GM18861 (cell line): ENCODE data around the gene TSEN15.

Source experiments
- ATAC-seq: cut with Tn5 transposase; IDR thresholded peaks from one replicate; pipeline ENCODE4 v1.9.1; 2021; ENCODE audit not compliant: unreplicated experiment

Gene TSEN15

DNA sequence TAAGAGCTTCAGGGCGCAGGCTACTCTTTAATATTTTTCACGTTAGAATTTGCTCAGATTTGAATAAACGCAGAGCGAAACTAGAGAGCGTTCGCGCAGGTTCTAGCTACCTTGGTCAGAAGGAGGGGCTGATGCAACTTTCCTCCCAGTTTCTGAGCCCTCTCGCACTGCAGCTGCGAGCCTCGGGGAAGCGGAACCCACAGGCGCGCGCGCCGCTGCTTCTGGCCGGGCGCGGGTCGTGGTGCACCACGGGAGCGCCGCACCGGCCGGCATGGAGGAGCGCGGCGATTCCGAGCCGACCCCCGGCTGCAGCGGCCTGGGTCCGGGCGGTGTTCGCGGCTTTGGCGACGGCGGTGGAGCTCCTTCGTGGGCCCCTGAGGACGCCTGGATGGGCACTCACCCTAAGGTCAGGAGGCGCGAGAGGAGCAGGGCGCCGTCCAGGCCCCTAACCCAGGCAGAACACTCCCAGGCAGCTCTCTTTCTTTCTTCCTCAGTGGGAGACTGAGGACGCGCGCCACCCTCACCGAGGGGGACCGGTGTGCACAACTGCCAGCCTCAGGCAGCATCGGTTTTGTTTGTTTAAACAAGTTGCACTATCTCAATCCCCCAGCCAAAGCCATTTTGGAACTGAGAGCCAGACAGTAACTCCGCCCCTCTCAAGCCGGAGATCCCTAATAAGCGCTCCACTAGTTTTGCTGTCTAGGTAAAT, at the start of gene TSEN15:
TSS of gene TSEN15 (plus strand) at position 246 of the 709 bp plus-strand sequence. CDS start at position 272, 26 bp downstream.
- peak; percentile 91 for ATAC-seq

DNA sequence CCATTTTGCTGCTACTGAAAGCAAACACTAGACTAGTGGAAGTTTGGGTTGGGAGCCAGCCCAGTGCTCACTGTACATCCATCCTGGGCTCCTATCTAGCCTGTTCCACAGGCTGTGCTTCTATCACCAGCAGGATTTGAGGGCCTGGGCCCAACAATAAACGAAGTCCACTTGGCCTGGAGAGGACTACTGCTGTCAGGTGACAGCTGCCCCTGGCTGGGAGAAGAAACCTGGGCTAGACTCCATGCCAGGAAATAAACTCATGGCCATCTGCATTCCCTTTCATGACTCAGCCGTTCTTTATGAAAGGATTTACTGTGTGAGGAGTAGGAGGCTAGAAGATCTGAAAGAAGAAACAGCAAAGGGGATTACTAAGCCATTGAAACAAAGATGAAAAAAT, 49.5 kb upstream of the TSEN15 start:
- no peak for ATAC-seq

DNA sequence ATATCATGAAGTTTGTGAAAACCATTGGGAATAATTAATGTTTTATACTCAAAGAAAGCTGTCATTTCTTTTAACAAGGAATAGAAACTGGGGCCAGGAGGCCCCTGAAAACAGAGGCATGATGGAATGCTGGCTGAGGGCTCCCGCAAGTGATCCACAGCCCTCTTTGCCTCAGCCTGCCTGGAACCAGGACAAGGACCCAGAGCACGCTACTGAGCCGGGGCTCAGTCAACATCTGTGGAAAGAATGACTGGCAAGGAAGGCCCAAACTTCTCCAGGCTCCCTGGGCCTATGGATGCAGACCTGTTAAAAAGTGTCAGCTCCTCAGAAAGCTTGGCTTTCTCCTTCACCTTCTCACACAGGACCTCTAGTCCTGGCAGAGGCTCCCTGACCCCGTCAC, 46.6 kb upstream of the TSEN15 start:
- ATAC-seq, result no peak

DNA sequence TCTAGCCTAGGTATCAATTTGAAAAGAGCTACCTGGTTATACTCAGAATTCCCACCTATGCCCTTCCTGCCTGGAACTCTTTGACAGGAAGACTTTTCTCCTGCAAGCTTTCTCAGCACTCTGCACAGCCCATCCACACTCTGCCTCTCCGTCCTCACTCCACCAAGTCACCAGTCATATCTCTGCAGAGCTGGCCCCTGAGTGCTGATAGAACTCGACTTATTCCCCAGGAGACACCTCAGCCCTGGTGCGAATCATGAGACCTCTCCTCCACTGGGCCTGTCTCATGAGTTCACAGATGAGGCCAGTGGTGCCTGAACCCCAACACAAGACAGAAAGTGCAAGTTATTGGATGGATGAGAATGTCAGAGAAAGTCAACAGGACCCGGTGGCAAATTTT, 46.0 kb upstream of the TSEN15 start:
- ATAC-seq, result no peak

DNA sequence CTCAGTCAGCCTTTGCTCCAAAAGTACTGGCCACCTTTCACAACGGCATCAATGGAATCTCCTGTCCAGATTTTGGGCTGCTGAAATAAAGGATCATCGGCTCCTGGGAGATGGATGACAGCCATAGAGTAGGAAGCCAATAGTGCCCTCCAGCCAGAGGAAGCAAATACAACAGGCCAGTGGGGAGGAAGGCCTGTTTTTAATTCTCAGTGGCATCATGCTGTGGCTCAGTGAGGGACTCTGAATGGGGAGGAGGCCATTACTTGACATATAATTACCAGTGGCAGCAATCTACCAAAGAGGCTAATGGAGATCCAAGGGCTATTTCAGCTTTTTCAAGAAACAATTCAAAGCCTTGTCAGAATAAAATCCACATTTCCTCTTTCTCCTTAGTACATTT, 40.7 kb upstream of the TSEN15 start:
- no peak for ATAC-seq

DNA sequence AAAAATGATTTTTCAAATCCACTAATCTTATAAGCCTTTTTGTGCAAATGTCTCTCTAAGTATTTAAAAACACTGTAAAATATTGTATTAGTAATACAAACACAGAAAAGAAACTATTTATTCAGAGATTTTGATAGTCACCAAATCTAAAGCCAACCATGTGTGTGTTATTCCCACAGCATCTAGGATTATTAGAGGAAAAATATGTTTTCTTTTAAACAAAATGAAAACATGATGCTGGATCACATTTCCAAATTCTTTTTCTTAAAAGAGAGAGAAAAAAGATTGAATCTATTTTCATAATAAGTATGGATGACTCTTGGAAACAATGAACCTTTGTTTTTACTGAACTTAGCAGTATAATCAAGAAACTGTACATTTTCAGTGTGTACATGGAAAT, 39.3 kb upstream of the TSEN15 start:
- ATAC-seq, result no peak

DNA sequence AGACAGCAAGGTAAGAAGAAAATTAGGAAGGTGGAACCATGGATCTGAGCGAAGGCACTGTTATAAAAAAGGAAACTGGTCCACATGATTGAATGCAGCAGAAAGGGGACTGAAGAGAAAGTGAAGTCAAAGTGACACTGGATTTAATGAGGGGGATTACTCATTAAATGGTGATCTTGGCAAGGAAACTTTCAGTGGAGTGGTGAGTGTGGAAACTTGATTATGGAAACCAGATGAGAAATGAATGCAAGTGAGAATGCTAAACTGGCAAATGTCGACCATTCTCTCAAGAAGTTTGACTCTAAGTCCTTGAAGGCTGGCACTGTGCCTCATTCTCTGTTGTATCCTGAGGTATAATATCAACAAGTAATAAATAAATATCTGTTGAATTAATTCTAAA, 37.3 kb upstream of the TSEN15 start:
- ATAC-seq, result no peak

DNA sequence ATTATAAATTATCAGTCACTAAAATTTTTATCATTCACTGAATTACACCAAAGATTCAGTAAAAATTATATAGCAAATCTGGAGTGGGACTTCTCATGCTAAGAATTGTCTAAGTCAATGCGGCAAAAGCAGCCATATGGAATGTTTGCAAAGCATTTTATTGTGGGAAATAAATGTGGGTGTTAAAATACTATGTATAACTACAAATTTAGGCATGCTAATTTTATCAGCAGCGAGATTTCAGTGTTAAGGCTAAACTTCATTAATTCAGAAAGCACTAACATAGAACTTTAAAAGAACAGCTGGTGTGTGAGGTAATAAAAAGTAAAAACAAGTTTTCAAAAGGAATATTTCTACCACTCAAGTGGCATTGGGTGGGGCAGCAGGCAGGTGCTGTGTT, 35.4 kb upstream of the TSEN15 start:
- no peak for ATAC-seq

DNA sequence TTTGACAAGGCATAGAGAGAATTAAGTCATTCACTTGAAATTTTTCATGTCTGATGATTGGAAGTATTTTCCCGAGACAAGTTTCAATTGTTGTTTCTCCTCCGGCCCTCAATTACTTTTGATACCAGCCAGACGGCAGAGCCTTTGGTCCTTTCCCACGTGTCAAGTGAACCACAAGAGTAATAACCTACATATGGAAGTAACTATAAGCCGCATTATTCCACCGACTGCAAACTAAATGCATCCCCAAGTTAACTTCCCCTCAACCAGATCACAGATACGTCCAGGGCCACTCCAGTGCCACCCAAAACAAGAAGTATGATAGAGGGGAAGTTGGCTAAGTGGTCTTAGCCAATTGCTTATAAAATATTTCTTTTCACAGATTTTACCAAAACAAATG, 34.2 kb upstream of the TSEN15 start:
- ATAC-seq, result no peak

DNA sequence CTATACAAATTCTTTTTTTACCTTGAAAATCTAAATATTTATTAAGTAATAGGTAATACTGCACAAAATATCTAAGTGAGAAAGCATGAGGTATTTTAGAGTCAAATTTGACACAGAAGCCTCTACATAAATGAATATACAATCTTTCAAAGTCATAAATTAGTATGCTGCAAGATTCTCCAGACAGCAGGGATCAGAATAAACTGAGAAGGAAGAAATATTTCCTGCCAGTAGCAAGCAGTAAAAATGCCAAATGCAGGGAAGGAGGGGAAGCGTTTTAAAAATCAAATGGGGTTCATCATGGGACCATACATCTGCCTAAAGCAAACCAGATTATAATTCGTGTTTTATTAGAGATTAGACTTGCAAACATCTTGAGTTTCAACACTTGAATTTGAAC, 32.9 kb upstream of the TSEN15 start:
- no peak for ATAC-seq

DNA sequence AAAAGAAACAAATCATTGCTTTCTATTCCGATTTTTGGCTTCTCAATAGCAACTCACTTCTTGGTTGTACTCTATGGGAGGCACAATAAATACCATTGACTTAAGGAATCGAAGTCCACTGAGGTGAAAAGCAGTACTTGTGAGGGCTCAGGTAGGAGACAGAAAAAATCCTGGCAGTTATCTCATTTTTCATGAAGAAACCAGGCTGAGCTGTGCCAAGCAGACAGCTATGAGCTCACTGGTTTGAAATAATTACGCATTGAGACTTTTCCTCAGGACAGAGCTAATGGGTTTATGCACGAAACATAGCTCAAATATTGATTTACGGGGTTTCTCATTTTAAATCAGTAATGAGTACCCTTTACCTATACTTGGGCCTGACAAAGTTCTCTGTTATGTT, 32.5 kb upstream of the TSEN15 start:
- ATAC-seq, result no peak

DNA sequence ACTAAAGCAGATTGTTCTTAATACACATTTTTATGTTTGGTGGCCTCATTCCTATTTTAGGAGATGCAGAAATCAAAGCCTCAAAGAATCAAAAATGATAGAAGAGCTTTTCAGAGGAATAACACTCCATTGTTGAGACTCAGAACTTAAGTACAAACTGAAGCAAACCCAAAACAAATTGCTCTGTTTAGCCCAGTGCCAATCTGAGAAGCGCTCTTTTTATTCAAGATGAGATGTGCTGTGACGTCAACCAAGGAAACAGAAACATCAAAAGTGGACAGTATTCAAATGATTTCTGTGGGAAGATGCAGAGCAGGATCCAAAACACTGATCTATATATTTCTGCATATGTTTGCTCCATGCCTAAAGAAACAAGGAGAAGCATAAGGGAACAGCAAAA, 32.0 kb upstream of the TSEN15 start:
- no peak for ATAC-seq

DNA sequence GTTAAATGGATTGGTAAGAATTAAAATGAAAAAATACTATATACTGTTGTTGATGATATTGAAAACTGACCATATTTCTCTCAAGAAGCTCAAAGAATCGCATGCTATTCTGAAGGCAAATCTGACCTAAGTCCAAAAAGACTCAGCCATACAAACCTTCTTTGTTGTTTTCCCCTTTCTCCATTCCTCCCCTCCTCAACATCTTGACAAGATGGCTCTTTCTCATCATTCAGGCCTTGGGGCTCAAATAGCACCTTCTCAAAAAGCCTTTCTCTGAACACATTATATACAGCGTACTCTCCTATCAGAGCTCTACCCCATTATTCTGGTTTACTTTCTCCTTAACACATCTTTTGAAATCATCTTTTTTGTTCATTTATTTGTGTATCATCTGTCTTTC, 31.2 kb upstream of the TSEN15 start:
- ATAC-seq, result no peak

DNA sequence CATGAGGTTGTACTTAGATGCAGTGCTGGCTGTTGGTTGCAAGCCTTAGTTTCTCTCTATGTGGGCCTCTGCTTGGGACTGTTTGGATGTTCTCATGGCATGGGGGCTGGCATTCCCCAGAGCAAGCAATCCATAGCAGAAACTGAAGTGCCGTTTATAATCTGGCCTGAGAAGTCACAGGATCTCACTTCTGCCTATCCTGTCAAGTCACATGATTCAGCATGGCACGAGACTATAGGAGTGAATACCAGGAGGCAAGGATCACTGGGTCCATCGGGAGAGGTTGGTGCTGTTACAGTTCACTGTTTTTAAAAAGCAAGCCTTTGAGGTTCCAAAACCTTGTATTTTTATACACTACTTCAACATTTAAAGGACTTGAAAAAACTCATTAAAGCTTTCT, 30.7 kb upstream of the TSEN15 start:
- no peak for ATAC-seq

DNA sequence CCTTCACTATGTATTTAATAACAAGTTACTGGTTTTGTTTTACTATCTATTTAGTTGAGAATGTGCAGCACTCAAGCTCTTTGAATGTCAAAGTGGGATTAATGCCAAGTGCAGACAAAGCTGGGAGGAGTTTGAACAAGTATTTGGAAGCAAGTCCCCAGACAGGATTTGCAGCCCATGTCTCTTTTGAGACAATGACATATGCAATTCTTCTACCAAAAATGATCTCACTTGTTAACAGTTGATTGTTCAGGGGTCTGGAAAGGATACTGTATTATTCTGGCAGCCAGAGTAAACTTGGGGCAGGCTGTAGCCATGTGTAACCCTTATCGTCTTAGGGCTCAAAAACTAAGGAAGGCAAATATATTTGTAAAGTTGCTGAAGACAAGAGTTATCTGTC, 29.8 kb upstream of the TSEN15 start:
- ATAC-seq, result no peak

DNA sequence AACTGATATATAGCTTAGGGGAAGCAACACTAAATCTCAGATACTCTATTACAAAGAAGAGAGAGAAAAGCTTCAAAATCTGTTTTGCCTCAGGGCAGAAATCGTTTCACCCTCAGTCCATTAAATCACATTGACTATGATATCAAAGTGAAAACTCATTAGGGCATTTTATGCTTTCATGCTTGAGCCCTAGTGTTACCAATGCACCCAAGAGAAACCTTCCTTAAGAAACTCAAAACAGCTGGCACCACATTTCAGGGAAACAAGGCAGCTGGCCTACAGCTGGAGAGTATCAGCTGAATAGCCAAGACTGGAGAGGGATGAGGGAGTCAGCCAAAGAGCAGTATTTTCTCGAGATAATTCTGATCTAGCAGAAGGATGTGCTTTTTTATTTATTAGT, 28.9 kb upstream of the TSEN15 start:
- no peak for ATAC-seq

DNA sequence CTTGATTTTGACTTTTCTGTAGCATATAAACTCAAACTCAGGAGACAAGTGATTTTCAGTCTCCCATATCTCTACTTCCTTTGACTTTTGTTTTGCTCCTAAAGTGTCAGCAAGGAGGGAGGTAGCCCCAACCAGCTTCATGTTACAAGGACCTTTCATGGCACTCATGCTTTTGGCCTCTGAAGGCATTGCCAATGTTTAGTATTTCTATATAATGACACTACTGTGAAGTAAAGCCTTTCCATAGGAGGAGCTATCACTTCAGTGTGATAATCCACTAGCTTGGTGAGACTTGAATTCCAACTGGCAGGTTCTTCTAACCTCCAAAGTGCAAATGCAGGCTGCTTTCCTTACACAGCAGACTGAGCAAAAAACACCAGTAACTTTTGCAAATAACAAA, 28.4 kb upstream of the TSEN15 start:
- ATAC-seq, result no peak

DNA sequence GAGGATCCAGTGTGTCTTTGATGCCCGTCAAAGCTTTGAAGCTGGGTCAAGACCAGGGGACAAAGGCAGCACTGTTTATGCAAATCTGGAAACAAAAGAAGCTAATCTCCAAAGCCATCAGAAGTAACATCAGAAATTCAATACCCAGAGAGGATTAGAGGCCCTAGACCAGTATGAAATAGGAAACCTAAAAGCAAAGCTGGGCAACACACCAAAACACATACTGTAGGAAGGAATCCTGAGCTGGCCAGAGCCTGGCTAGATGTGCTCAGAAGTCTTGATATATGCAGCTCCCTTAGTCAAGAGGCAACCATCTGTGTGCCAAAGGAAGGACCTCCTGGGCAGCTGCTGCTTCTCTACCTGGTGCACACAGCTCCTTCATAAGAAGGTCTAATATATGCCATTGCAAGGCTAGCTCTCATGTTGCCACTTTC, 26.3 kb upstream of the TSEN15 start:
- no peak for ATAC-seq

DNA sequence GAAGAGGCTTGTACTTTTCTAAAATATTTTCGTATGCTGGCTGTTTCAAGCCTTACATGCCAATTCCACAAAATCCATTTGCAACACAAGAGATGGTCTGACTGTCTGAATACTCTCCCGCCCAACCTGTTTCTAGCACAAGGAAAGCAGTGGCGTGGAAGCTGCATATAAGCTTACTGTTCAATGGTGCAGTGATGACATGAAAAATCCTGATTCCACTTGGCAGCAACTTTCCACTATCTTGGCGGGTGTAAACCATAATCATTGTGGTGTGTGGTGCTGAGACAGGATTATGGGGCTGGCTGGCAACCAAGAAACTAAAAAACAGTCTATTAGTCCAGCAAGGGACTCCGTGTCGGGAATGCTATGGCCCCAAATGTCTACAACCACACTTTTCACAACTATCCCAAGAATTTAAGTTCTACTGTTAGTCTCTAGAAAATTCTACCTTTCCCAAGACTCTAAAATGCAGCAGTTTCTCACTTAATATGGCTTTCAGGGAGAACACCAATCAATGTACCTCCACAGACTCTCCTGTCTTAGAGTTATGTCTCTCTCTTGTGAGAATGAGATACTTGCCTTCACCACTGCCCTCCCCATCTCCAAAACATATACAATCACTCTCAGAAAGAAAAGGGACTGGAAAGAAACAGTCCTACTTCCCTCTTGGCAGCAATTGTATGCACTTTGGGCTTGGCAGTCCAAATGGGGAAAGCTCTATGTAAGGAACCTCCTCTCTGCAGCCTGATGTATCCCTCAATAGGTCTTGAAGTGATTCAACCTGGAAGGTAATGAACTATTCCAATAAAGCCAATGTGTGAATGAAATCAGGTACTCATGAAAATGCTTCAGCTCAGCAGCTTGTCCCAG, 23.5 kb upstream of the TSEN15 start:
- no peak for ATAC-seq

DNA sequence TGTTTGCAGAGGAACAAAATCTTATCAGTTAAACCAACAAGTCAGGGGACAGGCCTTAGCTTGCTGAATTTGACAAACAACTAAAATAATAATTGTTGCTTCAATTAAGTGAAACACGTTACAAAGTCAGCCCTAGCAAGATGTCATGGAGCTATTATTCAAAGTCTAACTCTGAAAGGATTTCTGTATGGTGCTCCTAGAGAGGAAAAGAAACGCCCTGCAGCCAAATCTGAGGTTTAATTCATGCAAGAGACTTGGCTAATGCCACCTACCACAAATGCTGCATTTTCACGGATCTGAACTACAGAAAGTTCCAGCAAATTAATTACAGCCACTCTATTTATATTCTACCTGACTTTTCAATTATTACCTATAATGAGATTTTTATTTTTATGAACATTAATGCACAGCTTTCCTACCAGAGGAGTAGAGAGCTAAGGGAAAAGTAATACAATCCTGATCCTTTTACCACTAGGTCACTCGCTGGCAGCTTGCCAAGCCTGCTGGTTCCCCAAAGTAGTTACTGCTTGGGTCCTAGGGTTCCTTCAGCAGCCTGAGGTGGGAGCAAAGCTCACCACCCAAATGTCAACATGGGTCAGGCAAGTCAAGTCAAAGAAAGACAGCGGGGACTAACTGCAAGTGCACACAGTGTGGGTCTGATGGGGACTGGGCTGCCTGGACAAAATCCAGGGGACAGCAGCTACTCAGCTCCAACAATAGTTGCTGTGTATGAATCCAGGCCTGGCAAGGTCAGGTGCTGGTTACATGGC, 22.5 kb upstream of the TSEN15 start:
- ATAC-seq, result no peak

DNA sequence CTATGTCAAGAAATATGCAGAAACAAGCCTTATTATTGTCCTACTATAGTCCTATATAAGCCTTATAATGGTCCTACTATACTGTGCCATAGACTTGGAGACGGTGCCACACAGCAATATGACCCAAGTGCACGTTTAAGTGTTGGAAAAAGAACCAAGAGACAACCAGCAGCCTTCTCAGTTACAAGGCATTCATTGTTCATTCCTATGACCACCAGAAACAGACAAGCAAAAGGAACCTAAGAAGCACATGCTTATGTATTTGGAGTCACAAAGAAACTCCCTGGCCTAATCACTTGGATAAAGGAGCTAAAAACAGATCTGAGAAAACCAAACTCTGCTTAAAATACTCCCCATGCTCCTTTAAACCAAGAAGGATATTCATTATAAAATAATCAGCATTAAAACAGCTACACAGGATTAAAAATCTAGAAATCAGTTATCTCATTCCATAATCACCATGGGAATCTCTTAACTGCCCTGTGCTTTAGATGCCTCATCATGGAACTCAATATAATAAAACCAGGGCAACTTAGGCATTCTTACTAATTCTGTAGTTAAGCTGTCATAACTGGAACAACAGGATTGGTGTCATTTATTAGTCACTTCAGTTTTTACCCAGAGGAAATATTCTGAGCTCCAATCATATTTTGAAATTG, 21.0 kb upstream of the TSEN15 start:
- no peak for ATAC-seq
